ENCODE results near the gene AFAP1L2.

The AFAP1L2 gene

GRCh38 chr10:114332301-114333192 lies 71.8 kb downstream of the AFAP1L2 start:
- DNase-seq: no peak

- DNase-seq: no peak
Measured at GRCh38 chr10:114329634-114330365, 74.5 kb downstream of the AFAP1L2 start.

GRCh38 chr10:114328874-114329273 lies 75.4 kb downstream of the AFAP1L2 start:
- DNase-seq: no peak

- no peak for DNase-seq
Measured at GRCh38 chr10:114328441-114328812, 75.9 kb downstream of the AFAP1L2 start.

GRCh38 chr10:114327537-114328440 lies 76.5 kb downstream of the AFAP1L2 start:
- DNase-seq: no peak

- DNase-seq: no peak
Measured at GRCh38 chr10:114326795-114327194, 77.5 kb downstream of the AFAP1L2 start.

GRCh38 chr10:114323023-114323422 lies 81.3 kb downstream of the AFAP1L2 start:
- DNase-seq: no peak

- DNase-seq: no peak
Measured at GRCh38 chr10:114322344-114322743, 82.0 kb downstream of the AFAP1L2 start.

GRCh38 chr10:114320249-114321116 lies 83.8 kb downstream of the AFAP1L2 start:
- DNase-seq: no peak

- DNase-seq: no peak
Measured at GRCh38 chr10:114319406-114320248, 84.7 kb downstream of the AFAP1L2 start.

- no peak for DNase-seq
Measured at GRCh38 chr10:114316744-114317143, 87.6 kb downstream of the AFAP1L2 start.

- DNase-seq: no peak
Measured at GRCh38 chr10:114315566-114316420, 88.5 kb downstream of the AFAP1L2 start.

- DNase-seq: no peak
Measured at GRCh38 chr10:114313866-114314265, 90.4 kb downstream of the AFAP1L2 start.

- DNase-seq: no peak
Measured at GRCh38 chr10:114313139-114313538, 91.2 kb downstream of the AFAP1L2 start.

GRCh38 chr10:114311496-114312209 lies 92.6 kb downstream of the AFAP1L2 start:
- no peak for DNase-seq

GRCh38 chr10:114311023-114311422 lies 93.3 kb downstream of the AFAP1L2 start:
- DNase-seq: no peak

GRCh38 chr10:114310346-114310745 lies 94.0 kb downstream of the AFAP1L2 start:
- DNase-seq: no peak

GRCh38 chr10:114309364-114309651 lies 95.0 kb downstream of the AFAP1L2 start:
- no peak for DNase-seq

Data from inflammatory macrophage (primary cell).